Occipital lobe (tissue), 2 donors: ENCODE data around the gene SLX1A. TPM values are rescaled to one million over a fixed set of nuclear protein-coding genes. Genes with fewer than 3 reads are reported as not detected.
"Not testable (repeated sequence)": the region's sequence is repeated elsewhere in the genome, so short reads cannot be mapped to it uniquely, and the experiment has no call there.

Source experiments
- DNase-seq: peaks from one replicate; lab custom pipeline; 2025; lab: John Stamatoyannopoulos, UW
- total RNA-seq: library from RNA; depleted of rRNA; stranded (reverse); fragments of >200 nt; gene quantifications from one replicate; pipeline ENCODE4 v1.2.3, GENCODE V29; 2014

The SLX1A gene
- total RNA-seq = 13.9 TPM

GRCh38 chr16:30193615-30194014 is at the start of gene SLX1A, which contains the start of gene BOLA2B:
TSS of gene SLX1A (plus strand) at chr16:30193875. CDS start at chr16:30194085, 210 bp downstream.
TSS of gene BOLA2B (minus strand) at chr16:30193666. CDS start at chr16:30193595, 71 bp downstream.
- not testable (repeated sequence) for DNase-seq

- DNase-seq = no peak
These were observed 49.7 kb upstream of the SLX1A start for GRCh38 chr16:30144017-30144416.

- DNase-seq = no peak
These were observed 48.8 kb upstream of the SLX1A start for GRCh38 chr16:30144917-30145316.

- DNase-seq = no peak
These were observed 48.0 kb upstream of the SLX1A start for GRCh38 chr16:30145657-30146056.

- no peak for DNase-seq
These were observed 45.7 kb upstream of the SLX1A start for GRCh38 chr16:30147843-30148510.

GRCh38 chr16:30149250-30149930 is 44.3 kb upstream of the SLX1A start:
- DNase-seq = no peak

- DNase-seq = no peak
These were observed 42.6 kb upstream of the SLX1A start for GRCh38 chr16:30151091-30151490.

- DNase-seq = no peak
These were observed 41.2 kb upstream of the SLX1A start for GRCh38 chr16:30152517-30152916.

GRCh38 chr16:30155188-30155587 is 38.5 kb upstream of the SLX1A start:
- DNase-seq = no peak

- DNase-seq = no peak
These were observed 36.5 kb upstream of the SLX1A start for GRCh38 chr16:30157214-30157613.

GRCh38 chr16:30163538-30163937 is 30.1 kb upstream of the SLX1A start:
- DNase-seq = no peak

- DNase-seq = no peak
These were observed 27.3 kb upstream of the SLX1A start for GRCh38 chr16:30166202-30166902.

GRCh38 chr16:30168746-30169145 is 24.9 kb upstream of the SLX1A start:
- not testable (repeated sequence) for DNase-seq

GRCh38 chr16:30169416-30169815 is 24.3 kb upstream of the SLX1A start:
- DNase-seq = not testable (repeated sequence)

- not testable (repeated sequence) for DNase-seq
These were observed 23.5 kb upstream of the SLX1A start for GRCh38 chr16:30170145-30170544.

- no peak for DNase-seq
These were observed 20.6 kb upstream of the SLX1A start for GRCh38 chr16:30173054-30173453.

- not testable (repeated sequence) for DNase-seq
These were observed 16.8 kb upstream of the SLX1A start for GRCh38 chr16:30176876-30177275.

- DNase-seq = no peak
These were observed 14.5 kb upstream of the SLX1A start for GRCh38 chr16:30179195-30179594.

- DNase-seq = no peak
These were observed 13.7 kb upstream of the SLX1A start for GRCh38 chr16:30179931-30180330.

GRCh38 chr16:30180741-30181140 is 12.9 kb upstream of the SLX1A start:
- DNase-seq = no peak

GRCh38 chr16:30183233-30184095 is 10.2 kb upstream of the SLX1A start, which contains the start of gene CORO1A:
TSS of gene CORO1A (plus strand) at chr16:30183602. CDS start at chr16:30185210, 1,608 bp downstream.
- peak; percentile 77 for DNase-seq
